ENCODE measurements around the gene MMP20. TPM values are rescaled to one million over a fixed set of nuclear protein-coding genes. Genes with fewer than 3 reads are reported as not detected.

MMP20 gene
- polyA plus RNA-seq, 1 donor (not counting 4 experiments of a cell fraction or from before 2014, with no cell fraction given), result not detected

- Histone ChIP-seq H3K36me3 (ENCODE audit: control insufficient read depth in 2 of 2, extremely low read depth in 1 of 2, insufficient read depth in 2 of 2, low read length in 2 of 2) (no peaks in the 10 kb centered on the region), H3K4me2 (ENCODE audit: control insufficient read depth, extremely low read depth, insufficient read depth, low read depth, low read length) (no peak overlapping the region), H3K9me1 (ENCODE audit: control insufficient read depth, extremely low read depth, insufficient read depth, low read length) (no peaks in the 10 kb centered on the region), H3K9me3 (ENCODE audit: control insufficient read depth, low read depth, low read length) (no peaks in the 10 kb centered on the region), H3K79me2 (ENCODE audit: control insufficient read depth, insufficient read depth, low read length) (no peaks in the 10 kb centered on the region), H4K20me1 (ENCODE audit: control insufficient read depth, extremely low read depth, insufficient read depth, low read length) (no peaks in the 10 kb centered on the region), H3K27me3 (ENCODE audit: control insufficient read depth, extremely low read depth, insufficient read depth, low read length) (no peaks in the 10 kb centered on the region), H2AFZ (ENCODE audit: control insufficient read depth, low read length) (no peak overlapping the region), H3K4me3 (ENCODE audit: control insufficient read depth in 2 of 3, extremely low read depth in 1 of 3, insufficient read depth in 2 of 3, low read depth in 1 of 3, low read length in 3 of 3) (no peak overlapping the region), H3K9ac (ENCODE audit: control insufficient read depth, extremely low read depth, insufficient read depth, low read length) (no peak overlapping the region), H3K27ac (ENCODE audit: control insufficient read depth, insufficient read depth, low read length) (no peak overlapping the region), H3K4me1 (ENCODE audit: control insufficient read depth, extremely low read depth, insufficient read depth, low read length) (no peaks in the 10 kb centered on the region)
- no peak for TF ChIP-seq CTCF (optimal IDR thresholded peaks at IDR 0.05 in 1 of 3, IDR thresholded peaks at IDR 0.05 in 1 of 3, conservative IDR thresholded peaks at IDR 0.05 in 1 of 3; ENCODE audit: extremely low read depth in 1 of 3, insufficient read depth in 2 of 3, low read length in 3 of 3)
- TF ChIP-seq EZH2 (IDR thresholded peaks at IDR 0.05; ENCODE audit: low read length), result no peak
- DNase-seq (ENCODE audit: low read depth, low spot score), result no peak
- no peak for FAIRE-seq
- dilution Hi-C loops (cut with MboI; ENCODE audit: extremely low pct_ligation_motif_present, low sequenced_read_pairs), result no loop called here
Measured at GRCh38 chr11:102615077-102615893, 9.8 kb downstream of the MMP20 start.

- no peaks in the 10 kb centered on the region for H3K36me3 ChIP-seq (ENCODE audit: control insufficient read depth in 2 of 2, extremely low read depth in 1 of 2, insufficient read depth in 2 of 2, low read length in 2 of 2)
- no peak overlapping the region for H3K4me2 ChIP-seq (ENCODE audit: control insufficient read depth, extremely low read depth, insufficient read depth, low read depth, low read length)
- no peak overlapping the region for H3K27ac ChIP-seq (ENCODE audit: control insufficient read depth, insufficient read depth, low read length)
- no peaks in the 10 kb centered on the region for H3K9me3 ChIP-seq (ENCODE audit: control insufficient read depth, low read depth, low read length)
- no peaks in the 10 kb centered on the region for H3K79me2 ChIP-seq (ENCODE audit: control insufficient read depth, insufficient read depth, low read length)
- TF ChIP-seq EZH2 (IDR thresholded peaks at IDR 0.05; ENCODE audit: low read length) (no peak), CTCF (optimal IDR thresholded peaks at IDR 0.05 in 1 of 3, IDR thresholded peaks at IDR 0.05 in 1 of 3, conservative IDR thresholded peaks at IDR 0.05 in 1 of 3; ENCODE audit: extremely low read depth in 1 of 3, insufficient read depth in 2 of 3, low read length in 3 of 3) (no peak)
- no peaks in the 10 kb centered on the region for H3K9me1 ChIP-seq (ENCODE audit: control insufficient read depth, extremely low read depth, insufficient read depth, low read length)
- dilution Hi-C loops (cut with MboI; ENCODE audit: extremely low pct_ligation_motif_present, low sequenced_read_pairs), result no loop called here
- H4K20me1 ChIP-seq (ENCODE audit: control insufficient read depth, extremely low read depth, insufficient read depth, low read length), result no peaks in the 10 kb centered on the region
- H2AFZ ChIP-seq (ENCODE audit: control insufficient read depth, low read length), result no peak overlapping the region
- DNase-seq (ENCODE audit: low read depth, low spot score) (no peak), FAIRE-seq (no peak)
- H3K9ac ChIP-seq (ENCODE audit: control insufficient read depth, extremely low read depth, insufficient read depth, low read length), result no peak overlapping the region
- H3K4me3 ChIP-seq (ENCODE audit: control insufficient read depth in 2 of 3, extremely low read depth in 1 of 3, insufficient read depth in 2 of 3, low read depth in 1 of 3, low read length in 3 of 3), result no peak overlapping the region
- H3K27me3 ChIP-seq (ENCODE audit: control insufficient read depth, extremely low read depth, insufficient read depth, low read length), result no peaks in the 10 kb centered on the region
- H3K4me1 ChIP-seq (ENCODE audit: control insufficient read depth, extremely low read depth, insufficient read depth, low read length), result no peaks in the 10 kb centered on the region
Measured at GRCh38 chr11:102614485-102614884, 10.6 kb downstream of the MMP20 start.
